ENCODE data around the gene KDM4D.
"Not testable (repeated sequence)": the region's sequence is repeated elsewhere in the genome, so short reads cannot be mapped to it uniquely, and the experiment has no call there.

The KDM4D gene

DNA sequence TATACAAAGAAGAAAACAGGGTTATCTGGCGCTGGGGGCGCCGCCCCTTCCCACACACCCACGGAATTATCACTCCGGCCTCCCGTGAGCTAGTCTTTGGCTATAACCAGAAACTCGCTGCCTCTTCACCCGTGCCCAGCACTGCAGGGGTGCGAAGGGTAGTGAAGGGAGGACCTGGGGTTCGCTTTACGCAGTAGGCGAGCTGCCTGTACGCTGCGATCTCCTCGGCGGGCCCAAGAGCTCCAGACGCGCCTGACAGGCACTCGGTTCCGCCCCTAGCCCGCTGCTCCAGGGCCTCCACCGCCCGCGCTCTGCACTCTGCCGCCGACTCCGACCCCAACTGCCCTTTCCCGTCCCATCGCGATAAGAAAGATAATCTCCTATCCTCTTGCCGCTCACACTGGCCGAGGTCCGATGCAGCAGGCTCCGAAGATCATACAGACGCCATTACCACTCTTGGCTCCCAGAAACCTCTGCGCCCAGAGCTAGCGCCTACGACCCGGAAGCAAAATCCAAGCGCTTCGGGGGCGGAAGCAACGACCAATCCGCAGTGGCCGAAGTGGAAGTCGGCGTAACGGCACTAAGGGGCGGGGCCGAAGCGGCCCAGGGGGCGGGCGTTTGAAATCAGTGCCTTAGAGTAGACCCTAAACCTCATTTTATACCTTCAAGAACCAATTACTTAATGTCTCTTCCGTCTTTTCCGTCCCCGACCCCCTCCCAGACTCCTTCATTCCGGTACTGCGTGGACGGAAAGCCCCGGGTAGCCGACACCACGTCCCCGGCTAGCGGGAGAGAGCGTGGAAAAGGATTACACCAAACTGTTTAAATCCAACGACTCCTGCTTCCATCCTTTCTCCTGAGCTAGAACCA is at the start of gene KDM4D, which contains the start of gene CWC15:
KDM4D (plus strand) TSS at position 611 of the 870 bp plus-strand sequence. CDS start 23,664 bp downstream, outside the sequence.
CWC15 (minus strand) TSS at position 458 of the 870 bp plus-strand sequence. CDS start 1,371 bp downstream, outside the sequence.
- peak; percentile 96 for DNase-seq (ENCODE audit: low spot score)

DNA sequence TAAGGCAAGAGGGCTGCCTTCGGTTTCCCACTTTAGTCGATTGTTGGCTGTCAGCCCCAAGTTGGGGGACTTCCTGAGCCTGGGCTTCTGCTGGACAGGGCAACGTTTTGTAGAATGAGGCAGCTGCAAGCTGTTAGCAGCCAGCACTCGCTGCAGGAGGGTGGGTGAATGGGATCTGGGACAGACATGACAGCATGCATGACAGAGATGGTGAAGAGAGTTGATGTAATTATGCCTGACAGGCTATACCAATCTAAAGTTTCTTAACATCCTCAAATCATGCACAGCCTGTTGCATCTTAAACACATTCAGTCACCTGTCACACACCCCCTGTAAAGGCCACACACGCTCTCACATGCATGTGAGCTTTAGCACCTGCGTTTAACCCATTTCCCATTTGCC is 49.3 kb upstream of the KDM4D start:
- no peak for DNase-seq (ENCODE audit: low spot score)

- DNase-seq (ENCODE audit: low spot score): no peak
Measured at GRCh38 chr11:94924612-94925011, 48.9 kb upstream of the KDM4D start.

- DNase-seq (ENCODE audit: low spot score): no peak
Measured at GRCh38 chr11:94925422-94926270, 47.9 kb upstream of the KDM4D start.

- DNase-seq (ENCODE audit: low spot score): no peak
Measured at GRCh38 chr11:94926271-94926625, 47.3 kb upstream of the KDM4D start.

- DNase-seq (ENCODE audit: low spot score): peak; percentile 78
Measured at GRCh38 chr11:94926698-94927237, 46.7 kb upstream of the KDM4D start.

GRCh38 chr11:94928117-94928990 is 45.2 kb upstream of the KDM4D start:
- DNase-seq (ENCODE audit: low spot score): no peak

- not testable (repeated sequence) for DNase-seq (ENCODE audit: low spot score)
Measured at GRCh38 chr11:94932072-94932471, 41.4 kb upstream of the KDM4D start.

- no peak for DNase-seq (ENCODE audit: low spot score)
Measured at GRCh38 chr11:94932503-94932902, 41.0 kb upstream of the KDM4D start.

GRCh38 chr11:94933223-94934130 is 40.0 kb upstream of the KDM4D start:
- DNase-seq (ENCODE audit: low spot score): no peak

GRCh38 chr11:94934362-94934761 is 39.1 kb upstream of the KDM4D start:
- no peak for DNase-seq (ENCODE audit: low spot score)

GRCh38 chr11:94934846-94935245 is 38.7 kb upstream of the KDM4D start:
- DNase-seq (ENCODE audit: low spot score): no peak

DNA sequence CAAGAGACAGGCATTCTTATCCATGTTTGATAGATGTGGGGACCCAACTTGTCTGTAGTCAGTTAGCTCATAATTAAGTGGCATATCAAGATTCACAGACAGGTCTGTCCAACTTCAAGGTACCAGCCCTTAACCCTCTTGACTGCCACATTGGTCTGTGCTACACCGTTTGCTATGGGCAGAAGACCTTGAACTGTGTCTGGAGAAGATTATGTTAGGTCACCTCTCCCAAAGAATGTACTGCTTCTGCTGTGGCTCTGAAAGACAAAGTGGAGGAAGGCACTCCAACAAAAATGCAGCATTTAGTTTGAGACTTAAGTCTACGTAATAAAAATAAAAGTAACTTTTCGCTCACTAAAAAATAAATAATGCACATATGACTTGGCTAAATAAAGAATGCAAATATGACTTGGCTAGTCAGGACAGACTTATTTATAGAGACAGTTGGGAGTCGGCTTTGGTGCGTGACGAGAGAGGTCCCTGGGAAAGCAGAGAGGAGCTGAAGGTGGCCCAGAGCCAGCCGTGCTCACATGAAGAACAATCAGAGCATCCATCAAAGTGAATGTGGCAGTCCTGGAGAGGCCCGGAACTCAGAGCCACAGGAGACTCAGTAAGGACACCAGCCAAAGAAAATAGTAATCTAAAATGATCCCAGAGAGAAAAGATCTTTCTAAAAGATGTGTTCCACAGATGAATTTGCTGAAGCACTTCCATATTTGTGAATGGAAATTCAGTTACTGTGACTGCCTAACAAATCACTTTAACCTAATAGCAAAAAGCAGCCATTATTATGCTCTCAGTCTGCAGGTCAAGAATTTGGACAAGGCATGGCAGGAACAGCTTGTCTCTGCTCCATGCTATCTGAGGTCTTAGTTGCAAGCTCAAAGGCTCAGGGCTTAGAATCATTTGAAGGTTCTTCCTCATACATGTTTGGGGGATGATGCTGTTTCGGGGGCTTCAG is 35.1 kb upstream of the KDM4D start:
- peak; percentile 78 for DNase-seq (ENCODE audit: low spot score)

DNA sequence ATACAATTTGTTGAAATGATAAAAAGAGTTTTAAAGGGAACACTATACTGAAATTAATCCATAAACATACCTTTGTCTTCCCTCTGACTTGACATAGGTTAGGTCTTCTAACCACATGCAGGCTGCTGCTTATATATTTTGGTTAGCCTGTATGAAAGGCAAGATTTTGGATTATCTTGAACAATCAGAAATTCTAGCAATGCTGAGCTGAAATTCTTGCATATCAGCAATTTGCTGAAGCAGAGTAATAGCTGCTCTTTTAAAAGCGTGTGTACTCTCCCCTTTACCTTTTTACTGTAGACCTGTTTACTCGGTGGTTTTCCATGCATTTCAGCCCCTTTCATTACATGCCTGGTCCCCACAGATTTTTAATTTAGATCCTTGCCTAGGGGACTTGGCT is 34.2 kb upstream of the KDM4D start:
- no peak for DNase-seq (ENCODE audit: low spot score)

- DNase-seq (ENCODE audit: low spot score): no peak
Measured at GRCh38 chr11:94941131-94941530, 32.4 kb upstream of the KDM4D start.

DNA sequence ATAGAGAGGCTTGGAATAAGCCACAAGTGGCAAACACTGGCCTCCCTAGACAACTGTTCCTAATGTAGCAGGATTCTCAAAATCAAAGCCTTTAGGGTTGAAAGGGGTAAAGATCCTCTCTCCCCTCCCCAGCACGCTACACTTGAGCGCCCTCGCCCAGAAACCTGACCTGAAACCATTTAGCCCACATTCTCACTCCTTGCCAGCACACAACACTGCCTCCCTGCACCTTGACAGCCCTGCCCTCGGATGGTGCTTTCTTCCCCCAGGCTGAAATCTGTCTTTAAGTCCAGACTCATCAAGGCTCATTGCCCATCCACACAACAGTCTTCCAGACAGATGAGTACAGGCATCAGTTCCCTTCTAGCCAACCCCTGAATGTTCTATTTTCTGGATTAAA is 26.7 kb upstream of the KDM4D start:
- DNase-seq (ENCODE audit: low spot score): no peak

GRCh38 chr11:94948070-94948617 is 25.4 kb upstream of the KDM4D start:
- DNase-seq (ENCODE audit: low spot score): no peak

DNA sequence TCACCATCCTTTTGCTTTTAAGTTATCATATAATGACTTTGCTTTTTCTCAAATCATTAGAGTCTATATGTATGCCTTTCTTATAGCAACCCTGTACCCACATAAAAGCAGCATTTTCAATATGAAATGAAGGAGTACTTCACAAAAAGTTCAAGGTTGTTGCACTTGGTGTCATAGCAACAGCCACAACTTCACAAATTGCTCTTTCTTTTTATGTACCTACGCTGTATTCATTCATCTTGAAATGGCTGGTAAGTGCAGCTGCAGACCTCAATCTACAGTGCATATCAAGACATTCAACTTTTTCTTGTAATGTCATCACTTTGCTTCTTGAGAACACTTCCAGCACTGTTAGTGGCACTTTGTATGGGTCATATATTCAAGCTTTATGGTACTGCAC is 18.8 kb upstream of the KDM4D start:
- DNase-seq (ENCODE audit: low spot score): no peak

DNA sequence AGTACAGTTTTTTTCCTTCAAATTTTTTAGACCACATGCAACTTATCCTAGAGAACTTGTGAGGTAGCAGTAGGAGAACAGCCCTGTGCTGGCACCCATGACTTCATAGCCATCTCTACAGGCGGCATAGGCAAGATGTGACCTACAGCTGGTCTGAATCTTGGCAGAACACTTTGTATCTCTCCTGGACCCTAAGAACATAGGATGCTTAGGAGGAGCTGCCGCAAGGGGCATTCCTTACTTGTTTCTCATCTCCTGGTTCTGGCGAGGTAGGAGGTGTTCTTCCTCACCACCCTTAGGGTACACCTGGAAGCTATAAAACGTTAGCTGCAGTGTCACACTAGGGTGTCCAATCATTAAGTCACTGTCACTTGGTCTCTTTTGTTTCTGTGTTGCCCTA is 16.5 kb upstream of the KDM4D start:
- DNase-seq (ENCODE audit: low spot score): no peak
